HCT116 (cell line): ENCODE measurements around the gene FREM3.

Experiments used
- EZH2 ChIP-seq: fragments of 200-600 bp; sonication (generic); IDR thresholded peaks from 2 replicates; pipeline ENCODE4 v1.6.1; 2017; ENCODE audit warnings: antibody characterized with exemption, mixed run types
- EZH2phosphoT487 ChIP-seq: fragments of 200-600 bp; IDR thresholded peaks from 2 replicates; pipeline ENCODE4 v1.6.1; 2018; ENCODE audit warnings: antibody characterized with exemption, borderline replicate concordance
- TF ChIP-seq, protein P1 (sequence below), 3 experiments: fragments of 200-600 bp in 1 of 3; sonication (generic) in 1 of 3; IDR thresholded peaks in 2 of 3; conservative IDR thresholded peaks in 1 of 3; 2 replicates each; pipeline ENCODE4 v1.5.1; 2012 to 2017; ENCODE audit warnings: low read depth in 2 of 3, low read length in 2 of 3, antibody characterized with exemption in 1 of 3, borderline replicate concordance in 1 of 3, control low read depth in 1 of 3, mild to moderate bottlenecking in 1 of 3, mixed read lengths in 1 of 3, mixed run types in 1 of 3, moderate library complexity in 1 of 3; ENCODE audit not compliant: insufficient read depth in 1 of 3
- TF ChIP-seq, protein P2 (sequence below): IDR thresholded peaks from 2 replicates; pipeline ENCODE4 v1.6.1; 2012; ENCODE audit warnings: low read depth

DNA sequence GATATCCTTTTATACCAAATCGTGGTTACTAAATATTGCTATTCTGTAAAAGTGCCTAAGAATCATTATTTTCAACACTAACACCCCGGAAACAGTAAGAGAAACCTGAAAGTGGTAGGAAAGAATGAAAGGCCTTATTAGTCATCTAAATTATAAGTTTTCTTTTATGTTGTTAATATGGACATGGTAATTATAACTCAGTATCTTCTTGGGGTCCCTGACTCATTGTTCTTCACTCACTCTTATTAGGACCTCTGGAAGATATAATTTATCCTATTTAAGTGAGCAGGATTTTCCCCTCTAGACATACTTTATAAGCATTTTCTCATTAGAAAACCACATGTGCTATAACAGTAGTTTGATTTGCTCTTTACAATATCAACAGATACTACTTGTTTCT, 136.0 kb downstream of the FREM3 start:
- TF ChIP-seq, protein P1, sequence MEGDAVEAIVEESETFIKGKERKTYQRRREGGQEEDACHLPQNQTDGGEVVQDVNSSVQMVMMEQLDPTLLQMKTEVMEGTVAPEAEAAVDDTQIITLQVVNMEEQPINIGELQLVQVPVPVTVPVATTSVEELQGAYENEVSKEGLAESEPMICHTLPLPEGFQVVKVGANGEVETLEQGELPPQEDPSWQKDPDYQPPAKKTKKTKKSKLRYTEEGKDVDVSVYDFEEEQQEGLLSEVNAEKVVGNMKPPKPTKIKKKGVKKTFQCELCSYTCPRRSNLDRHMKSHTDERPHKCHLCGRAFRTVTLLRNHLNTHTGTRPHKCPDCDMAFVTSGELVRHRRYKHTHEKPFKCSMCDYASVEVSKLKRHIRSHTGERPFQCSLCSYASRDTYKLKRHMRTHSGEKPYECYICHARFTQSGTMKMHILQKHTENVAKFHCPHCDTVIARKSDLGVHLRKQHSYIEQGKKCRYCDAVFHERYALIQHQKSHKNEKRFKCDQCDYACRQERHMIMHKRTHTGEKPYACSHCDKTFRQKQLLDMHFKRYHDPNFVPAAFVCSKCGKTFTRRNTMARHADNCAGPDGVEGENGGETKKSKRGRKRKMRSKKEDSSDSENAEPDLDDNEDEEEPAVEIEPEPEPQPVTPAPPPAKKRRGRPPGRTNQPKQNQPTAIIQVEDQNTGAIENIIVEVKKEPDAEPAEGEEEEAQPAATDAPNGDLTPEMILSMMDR (IDR thresholded peaks at IDR 0.05 in 2 of 3, conservative IDR thresholded peaks at IDR 0.05 in 1 of 3; ENCODE audit: borderline replicate concordance in 1 of 3, insufficient read depth in 1 of 3, low read depth in 2 of 3, low read length in 2 of 3) = no peak
- TF ChIP-seq, protein P2, sequence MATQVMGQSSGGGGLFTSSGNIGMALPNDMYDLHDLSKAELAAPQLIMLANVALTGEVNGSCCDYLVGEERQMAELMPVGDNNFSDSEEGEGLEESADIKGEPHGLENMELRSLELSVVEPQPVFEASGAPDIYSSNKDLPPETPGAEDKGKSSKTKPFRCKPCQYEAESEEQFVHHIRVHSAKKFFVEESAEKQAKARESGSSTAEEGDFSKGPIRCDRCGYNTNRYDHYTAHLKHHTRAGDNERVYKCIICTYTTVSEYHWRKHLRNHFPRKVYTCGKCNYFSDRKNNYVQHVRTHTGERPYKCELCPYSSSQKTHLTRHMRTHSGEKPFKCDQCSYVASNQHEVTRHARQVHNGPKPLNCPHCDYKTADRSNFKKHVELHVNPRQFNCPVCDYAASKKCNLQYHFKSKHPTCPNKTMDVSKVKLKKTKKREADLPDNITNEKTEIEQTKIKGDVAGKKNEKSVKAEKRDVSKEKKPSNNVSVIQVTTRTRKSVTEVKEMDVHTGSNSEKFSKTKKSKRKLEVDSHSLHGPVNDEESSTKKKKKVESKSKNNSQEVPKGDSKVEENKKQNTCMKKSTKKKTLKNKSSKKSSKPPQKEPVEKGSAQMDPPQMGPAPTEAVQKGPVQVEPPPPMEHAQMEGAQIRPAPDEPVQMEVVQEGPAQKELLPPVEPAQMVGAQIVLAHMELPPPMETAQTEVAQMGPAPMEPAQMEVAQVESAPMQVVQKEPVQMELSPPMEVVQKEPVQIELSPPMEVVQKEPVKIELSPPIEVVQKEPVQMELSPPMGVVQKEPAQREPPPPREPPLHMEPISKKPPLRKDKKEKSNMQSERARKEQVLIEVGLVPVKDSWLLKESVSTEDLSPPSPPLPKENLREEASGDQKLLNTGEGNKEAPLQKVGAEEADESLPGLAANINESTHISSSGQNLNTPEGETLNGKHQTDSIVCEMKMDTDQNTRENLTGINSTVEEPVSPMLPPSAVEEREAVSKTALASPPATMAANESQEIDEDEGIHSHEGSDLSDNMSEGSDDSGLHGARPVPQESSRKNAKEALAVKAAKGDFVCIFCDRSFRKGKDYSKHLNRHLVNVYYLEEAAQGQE = no peak
- TF ChIP-seq EZH2 (no peak), EZH2phosphoT487 (no peak)
